HCT116 (cell line): ENCODE data around the gene ZNF385A. TPM values are rescaled to one million over a fixed set of nuclear protein-coding genes. Genes with fewer than 3 reads are reported as not detected.

Experiments
- ATAC-seq: fragments of 200-7000 bp; cut with Tn5 transposase; 2 replicates; pipeline ENCODE4 v1.9.1; 2020; ENCODE audit warnings: mild to moderate bottlenecking, moderate library complexity
- BruUV-seq: library from RNA; stranded (reverse); fragments of 400-500 nt; replicated peaks from 2 replicates; lab custom pipeline; 2021; lab: Mats Ljungman, UMichigan
- CTCF ChIA-PET: fragments of 300-600 bp; sonication (Branson Sonifier 250); formaldehyde crosslinking; loops from one replicate; lab custom pipeline; 2021; ENCODE audit warnings: antibody characterized with exemption; lab: Charles Lee
- POLR2A ChIA-PET: fragments of 300-600, 350-600 bp; sonication (Branson Sonifier 250); formaldehyde crosslinking; loops from one replicate; lab custom pipeline; 2021; ENCODE audit warnings: antibody characterized with exemption; lab: Charles Lee
- RAD21 ChIA-PET, 2 experiments: fragments of 300-600 bp; sonication (Branson Sonifier 250); formaldehyde crosslinking; loops; one replicate each; lab custom pipeline; 2023; ENCODE audit warnings: low total read pairs in 2 of 2; ENCODE audit not compliant: uncharacterized antibody in 2 of 2, unreplicated experiment in 2 of 2, low non-redundant PET in 1 of 2; lab: Charles Lee
- DNase-seq: peaks from one replicate; pipeline ENCODE4 v3.0.0-alpha.2; 2010; ENCODE audit warnings: low read depth, low spot score
- H2AFZ ChIP-seq: fragments of 200-600 bp; shearing (Covaris generic), sonication (generic); 2 replicates; pipeline ENCODE4 v1.6.1; 2017; ENCODE audit warnings: low read depth, mixed run types, mixed read lengths, antibody characterized with exemption, low read length; ENCODE audit not compliant: poor library complexity, severe bottlenecking
- H3K27ac ChIP-seq: 2 replicates; pipeline ENCODE4 v1.5.1; 2012; ENCODE audit warnings: low read depth, low read length
- H3K27me3 ChIP-seq: fragments of 200-600 bp; sonication (generic); 2 replicates; pipeline ENCODE4 v1.6.1; 2016; ENCODE audit warnings: mixed run types, low read length, mixed read lengths; ENCODE audit not compliant: insufficient read depth
- H3K36me3 ChIP-seq, 2 experiments: fragments of 200-500 bp in 1 of 2; fragments of 200-600 bp in 1 of 2; sonication (Bioruptor generic) in 1 of 2; sonication (generic) in 1 of 2; 2 replicates each; pipeline versions ENCODE4 v1.5.1 to v1.6.1; 2014 to 2016; ENCODE audit warnings: low read length in 2 of 2, inconsistent platforms in 1 of 2, mixed read lengths in 1 of 2, mixed run types in 1 of 2; ENCODE audit not compliant: insufficient read depth in 2 of 2, control insufficient read depth in 1 of 2
- H3K4me1 ChIP-seq, 2 experiments: fragments of 200-600 bp in 1 of 2; sonication (generic) in 1 of 2; 2 replicates each; pipeline versions ENCODE4 v1.5.1 to v1.6.1; 2012 to 2017; ENCODE audit warnings: low read length in 2 of 2, inconsistent platforms in 1 of 2, mild to moderate bottlenecking in 1 of 2, mixed read lengths in 1 of 2, mixed run types in 1 of 2, moderate library complexity in 1 of 2; ENCODE audit not compliant: insufficient read depth in 2 of 2, control insufficient read depth in 1 of 2
- H3K4me2 ChIP-seq: fragments of 200-600 bp; sonication (generic); 2 replicates; pipeline ENCODE4 v1.6.1; 2017; ENCODE audit warnings: mixed run types, low read length, mixed read lengths
- H3K4me3 ChIP-seq, 2 experiments: fragments of 200-600 bp in 1 of 2; sonication (generic) in 1 of 2; replicated peaks in 1 of 2; 2 replicates each; pipeline ENCODE4 v1.5.1; 2011 to 2016; ENCODE audit warnings: low read length in 2 of 2, control low read depth in 1 of 2, low read depth in 1 of 2, mild to moderate bottlenecking in 1 of 2, mixed read lengths in 1 of 2, mixed run types in 1 of 2
- H3K79me2 ChIP-seq: fragments of 200-600 bp; sonication (generic); 2 replicates; pipeline ENCODE4 v1.6.1; 2017; ENCODE audit warnings: mild to moderate bottlenecking, mixed run types, low read length, moderate library complexity, mixed read lengths; ENCODE audit not compliant: insufficient read depth
- H3K9ac ChIP-seq: fragments of 200-600 bp; sonication (generic); 2 replicates; pipeline ENCODE4 v1.6.1; 2016; ENCODE audit warnings: low read length, mixed read lengths
- H3K9me2 ChIP-seq: fragments of 200-600 bp; sonication (generic), shearing (Covaris generic); 2 replicates; pipeline ENCODE4 v1.6.1; 2017; ENCODE audit warnings: mixed run types, mild to moderate bottlenecking, moderate library complexity; ENCODE audit not compliant: insufficient read depth
- H3K9me3 ChIP-seq, 2 experiments: fragments of 200-500 bp in 1 of 2; fragments of 200-600 bp in 1 of 2; sonication (Bioruptor generic) in 1 of 2; sonication (generic) in 1 of 2; 2 replicates each; pipeline ENCODE4 v1.6.1; 2014 to 2017; ENCODE audit warnings: low read length in 2 of 2, mixed read lengths in 2 of 2, inconsistent platforms in 1 of 2, low read depth in 1 of 2, mild to moderate bottlenecking in 1 of 2, mixed run types in 1 of 2, moderate library complexity in 1 of 2; ENCODE audit not compliant: control insufficient read depth in 1 of 2, insufficient read depth in 1 of 2
- H4K20me1 ChIP-seq: fragments of 200-600 bp; sonication (generic), shearing (Covaris generic); 2 replicates; pipeline ENCODE4 v1.6.1; 2017; ENCODE audit warnings: mixed run types, mild to moderate bottlenecking, moderate library complexity; ENCODE audit not compliant: insufficient read depth
- CBX3 ChIP-seq: IDR thresholded peaks from 2 replicates; pipeline ENCODE4 v1.6.1; 2012; ENCODE audit warnings: low read depth
- CEBPB ChIP-seq: IDR thresholded peaks from 2 replicates; pipeline ENCODE4 v1.6.1; 2012; ENCODE audit warnings: low read depth
- EGR1 ChIP-seq: IDR thresholded peaks from 2 replicates; pipeline ENCODE4 v1.6.1; 2012; ENCODE audit warnings: low read depth
- ELF1 ChIP-seq: IDR thresholded peaks from 2 replicates; pipeline ENCODE4 v1.6.1; 2012; ENCODE audit warnings: low read depth, borderline replicate concordance
- EZH2phosphoT487 ChIP-seq: fragments of 200-600 bp; IDR thresholded peaks from 2 replicates; pipeline ENCODE4 v1.6.1; 2018; ENCODE audit warnings: antibody characterized with exemption, borderline replicate concordance
- FOSL1 ChIP-seq: IDR thresholded peaks from 2 replicates; pipeline ENCODE4 v1.6.1; 2012; ENCODE audit warnings: low read depth
- JUND ChIP-seq: IDR thresholded peaks from 2 replicates; pipeline ENCODE4 v1.6.1; 2012
- POLR2A ChIP-seq: IDR thresholded peaks from 2 replicates; pipeline ENCODE4 v1.7.0; 2011; ENCODE audit warnings: borderline replicate concordance; ENCODE audit not compliant: insufficient read depth, insufficient read length; ENCODE audit errors: extremely low read depth
- SP1 ChIP-seq: IDR thresholded peaks from 2 replicates; pipeline ENCODE4 v1.6.1; 2012; ENCODE audit warnings: low read depth
- SRF ChIP-seq: IDR thresholded peaks from 2 replicates; pipeline ENCODE4 v1.6.1; 2012; ENCODE audit warnings: low read depth
- YY1 ChIP-seq: IDR thresholded peaks from 2 replicates; pipeline ENCODE4 v1.6.1; 2011; ENCODE audit warnings: low read length, low read depth, moderate library complexity, mild to moderate bottlenecking; ENCODE audit not compliant: insufficient replicate concordance; ENCODE audit errors: extremely low read depth
- intact Hi-C: fragments of 100-400 bp; cut with micrococcal nuclease; formaldehyde crosslinking; loops from 2 replicates; pipeline ENCODE4 v1.10.0; 2022
- total RNA-seq: library from RNA; stranded (reverse); gene quantifications from one replicate; pipeline ENCODE4 v1.2.1, GENCODE V29; 2021; ENCODE audit not compliant: unreplicated experiment
- TF ChIP-seq, protein P1 (sequence below), 3 experiments: fragments of 200-600 bp in 1 of 3; sonication (generic) in 1 of 3; IDR thresholded peaks in 2 of 3; conservative IDR thresholded peaks in 1 of 3; 2 replicates each; pipeline ENCODE4 v1.5.1; 2012 to 2017; ENCODE audit warnings: low read depth in 2 of 3, low read length in 2 of 3, antibody characterized with exemption in 1 of 3, borderline replicate concordance in 1 of 3, control low read depth in 1 of 3, mild to moderate bottlenecking in 1 of 3, mixed read lengths in 1 of 3, mixed run types in 1 of 3, moderate library complexity in 1 of 3; ENCODE audit not compliant: insufficient read depth in 1 of 3

Gene ZNF385A
- total RNA-seq, 1 experiment from 2014 or later: 34.7 TPM

DNA sequence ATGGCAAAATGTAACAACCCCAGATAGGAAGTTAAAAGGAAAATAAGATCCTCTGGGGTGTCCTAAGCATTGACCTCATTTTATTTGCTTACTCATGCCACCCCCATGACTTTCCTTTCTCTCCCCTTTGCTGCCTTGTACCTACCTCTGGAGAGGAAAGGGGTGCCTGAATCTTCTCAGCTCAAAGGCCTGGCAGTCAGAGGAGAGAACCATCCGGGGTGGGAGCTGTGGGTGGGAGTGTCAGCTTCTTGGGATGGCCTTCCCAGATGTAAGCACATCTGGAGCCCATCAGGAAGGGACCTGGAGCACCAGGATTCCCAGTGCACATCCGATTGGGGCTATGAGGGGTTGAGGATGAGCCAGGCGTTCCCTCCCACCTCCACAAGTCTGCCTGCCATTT is 39.7 kb upstream of the ZNF385A start:
- Histone ChIP-seq H3K4me2 (no peak overlapping the region), H4K20me1 (no peaks in the 10 kb centered on the region), H3K79me2 (no peaks in the 10 kb centered on the region), H3K27me3 (no peaks in the 10 kb centered on the region), H3K27ac (no peak overlapping the region), H3K4me1 (peaks cover 11 to 49% of the 10 kb centered on the region in 2 experiments), H3K9ac (no peak overlapping the region), H3K36me3 (no peaks in the 10 kb centered on the region), H3K9me3 (no peaks in the 10 kb centered on the region), H2AFZ (no peak overlapping the region), H3K4me3 (no peak overlapping the region), H3K9me2 (no peaks in the 10 kb centered on the region)
- no TSS peak for BruUV-seq
- intact Hi-C loops: no loop called here
- TF ChIP-seq SRF: no peak
- no peak for TF ChIP-seq ELF1
- TF ChIP-seq, protein P1, sequence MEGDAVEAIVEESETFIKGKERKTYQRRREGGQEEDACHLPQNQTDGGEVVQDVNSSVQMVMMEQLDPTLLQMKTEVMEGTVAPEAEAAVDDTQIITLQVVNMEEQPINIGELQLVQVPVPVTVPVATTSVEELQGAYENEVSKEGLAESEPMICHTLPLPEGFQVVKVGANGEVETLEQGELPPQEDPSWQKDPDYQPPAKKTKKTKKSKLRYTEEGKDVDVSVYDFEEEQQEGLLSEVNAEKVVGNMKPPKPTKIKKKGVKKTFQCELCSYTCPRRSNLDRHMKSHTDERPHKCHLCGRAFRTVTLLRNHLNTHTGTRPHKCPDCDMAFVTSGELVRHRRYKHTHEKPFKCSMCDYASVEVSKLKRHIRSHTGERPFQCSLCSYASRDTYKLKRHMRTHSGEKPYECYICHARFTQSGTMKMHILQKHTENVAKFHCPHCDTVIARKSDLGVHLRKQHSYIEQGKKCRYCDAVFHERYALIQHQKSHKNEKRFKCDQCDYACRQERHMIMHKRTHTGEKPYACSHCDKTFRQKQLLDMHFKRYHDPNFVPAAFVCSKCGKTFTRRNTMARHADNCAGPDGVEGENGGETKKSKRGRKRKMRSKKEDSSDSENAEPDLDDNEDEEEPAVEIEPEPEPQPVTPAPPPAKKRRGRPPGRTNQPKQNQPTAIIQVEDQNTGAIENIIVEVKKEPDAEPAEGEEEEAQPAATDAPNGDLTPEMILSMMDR (IDR thresholded peaks at IDR 0.05 in 2 of 3, conservative IDR thresholded peaks at IDR 0.05 in 1 of 3; ENCODE audit: borderline replicate concordance in 1 of 3, insufficient read depth in 1 of 3, low read depth in 2 of 3, low read length in 2 of 3): no peak
- no peak for TF ChIP-seq FOSL1
- TF ChIP-seq CBX3: no peak
- TF ChIP-seq SP1: no peak
- TF ChIP-seq EGR1: no peak
- TF ChIP-seq POLR2A: no peak
- TF ChIP-seq EZH2phosphoT487: no peak
- TF ChIP-seq JUND: no peak
- no peak for TF ChIP-seq CEBPB
- no peak for TF ChIP-seq YY1
- RAD21 ChIA-PET: no interaction called here
- ATAC-seq (no peak), DNase-seq (no peak)
- POLR2A ChIA-PET: interaction anchor here (1.0 kb wide), 1 partner anchor 74 kb away, joined by 3 read pairs; no protein-coding TSS in a partner anchor
- CTCF ChIA-PET: interaction anchor here (1.9 kb wide), 1 partner anchor 24 kb away, joined by 6 read pairs; no protein-coding TSS in a partner anchor
